K562 (cell line): ENCODE data around the gene KLF5. TPM values are rescaled to one million over a fixed set of nuclear protein-coding genes. Genes with fewer than 3 reads are reported as not detected.

Source experiments
- ATAC-seq: fragments of 200-7000 bp; cut with Tn5 transposase; 3 replicates; pipeline ENCODE4 v1.9.1; 2020; ENCODE audit warnings: moderate library complexity
- BruUV-seq: library from RNA; stranded (reverse); fragments of 400-500 nt; replicated peaks from 2 replicates; lab custom pipeline; 2021; lab: Mats Ljungman, UMichigan
- CTCF ChIA-PET: fragments of 300-600 bp; formaldehyde crosslinking; extraction: SDS; loops from one replicate; lab custom pipeline; 2021; ENCODE audit warnings: low intra/inter-chr PET ratio; lab: Yijun Ruan, JAX
- POLR2A ChIA-PET: fragments of 300-600, 350-650 bp; sonication (Branson Sonifier 250); formaldehyde crosslinking; extraction: SDS; loops from one replicate; lab custom pipeline; 2021; ENCODE audit warnings: antibody characterized with exemption, inconsistent platforms; lab: Yijun Ruan, JAX
- DNase-seq, 4 experiments: peaks; one replicate each; pipeline versions ENCODE4 v3.0.0 to v3.0.0-alpha.2; 2011 to 2018; ENCODE audit warnings: low spot score in 3 of 4, mixed read lengths in 3 of 4; ENCODE audit errors: extremely low read depth in 1 of 4
- FAIRE-seq: peaks from 2 replicates; lab custom pipeline; 2011; peaks lifted over from hg19 to GRCh38; lab: Jason Lieb, UNC
- H2AFZ ChIP-seq: 2 replicates; pipeline ENCODE4 v1.6.0; 2011; ENCODE audit warnings: low read depth, low read length, control low read depth, inconsistent platforms
- H3K27ac ChIP-seq: fragments of 200-600 bp; 3 replicates; pipeline ENCODE4 v1.8.0; 2011; ENCODE audit warnings: low read depth, mild to moderate bottlenecking, control low read depth, inconsistent platforms, low read length, moderate library complexity, mixed read lengths; ENCODE audit errors: extremely low read depth
- H3K27me3 ChIP-seq, 2 experiments: fragments of 300-600 bp in 1 of 2; 2 replicates in 1 of 2; 3 replicates in 1 of 2; pipeline versions ENCODE4 v1.6.0 to v1.8.0; 2011; ENCODE audit warnings: inconsistent platforms in 2 of 2, low read length in 2 of 2, mild to moderate bottlenecking in 1 of 2, mixed read lengths in 1 of 2, moderate library complexity in 1 of 2; ENCODE audit not compliant: control insufficient read depth in 2 of 2, insufficient read depth in 2 of 2
- H3K36me3 ChIP-seq: fragments of 300-600 bp; 3 replicates; pipeline ENCODE4 v1.8.0; 2011; ENCODE audit warnings: mild to moderate bottlenecking, low read length, inconsistent platforms; ENCODE audit not compliant: control insufficient read depth, insufficient read depth
- H3K4me1 ChIP-seq, 2 experiments: fragments of 200-600 bp in 1 of 2; replicated peaks in 1 of 2; 2 replicates in 1 of 2; 3 replicates in 1 of 2; pipeline versions ENCODE4 v1.5.1 to v1.8.0; 2011; ENCODE audit warnings: inconsistent platforms in 2 of 2, low read length in 2 of 2, mild to moderate bottlenecking in 1 of 2, mixed read lengths in 1 of 2, moderate library complexity in 1 of 2; ENCODE audit not compliant: control insufficient read depth in 2 of 2, insufficient read depth in 2 of 2
- H3K4me2 ChIP-seq: 2 replicates; pipeline ENCODE4 v1.6.1; 2011; ENCODE audit warnings: low read length, control low read depth, inconsistent platforms, mixed read lengths; ENCODE audit not compliant: insufficient read depth
- H3K4me3 ChIP-seq: fragments of 200-600 bp; sonication (generic), shearing (Covaris generic); 2 replicates; pipeline ENCODE4 v1.5.1; 2016; ENCODE audit warnings: control low read depth, inconsistent platforms
- H3K79me2 ChIP-seq: fragments of 200-600 bp; 3 replicates; pipeline ENCODE4 v1.8.0; 2011; ENCODE audit warnings: low read length, inconsistent platforms; ENCODE audit not compliant: control insufficient read depth, insufficient read depth
- H3K9ac ChIP-seq, 2 experiments: 2 replicates each; pipeline versions ENCODE4 v1.6.0 to v1.6.1; 2011; ENCODE audit warnings: low read depth in 2 of 2, low read length in 2 of 2, control low read depth in 1 of 2, inconsistent platforms in 1 of 2, mild to moderate bottlenecking in 1 of 2, mixed read lengths in 1 of 2; ENCODE audit not compliant: insufficient read depth in 1 of 2
- H3K9me1 ChIP-seq: one replicate; pipeline ENCODE4 v1.6.0; 2011; ENCODE audit warnings: inconsistent platforms, mild to moderate bottlenecking, low read length, moderate library complexity; ENCODE audit not compliant: control insufficient read depth, insufficient read depth
- H3K9me3 ChIP-seq: replicated peaks from 2 replicates; pipeline ENCODE4 v1.5.1; 2011; ENCODE audit warnings: low read depth, low read length, inconsistent platforms; ENCODE audit not compliant: control insufficient read depth, insufficient read depth
- H4K20me1 ChIP-seq: replicated peaks from 2 replicates; pipeline ENCODE4 v1.6.1; 2011; ENCODE audit warnings: low read length, inconsistent platforms, mixed read lengths; ENCODE audit not compliant: control insufficient read depth, insufficient read depth
- MIER1 ChIP-seq: fragments of 450-650 bp; IDR thresholded peaks from 2 replicates; pipeline ENCODE4 v1.6.1; 2016; ENCODE audit warnings: antibody characterized with exemption, mild to moderate bottlenecking, low read depth
- XRCC3 ChIP-seq: fragments of 450-650 bp; IDR thresholded peaks from 2 replicates; pipeline ENCODE4 v1.6.1; 2017; ENCODE audit warnings: mild to moderate bottlenecking, moderate library complexity
- WGBS: fragments of 100-300 bp; shearing (Covaris generic); methylation state at CpG from one replicate; pipeline ENCODE4 v1.1.6; 2016; ENCODE audit warnings: low coverage, mixed read lengths; ENCODE audit not compliant: insufficient coverage; ENCODE audit errors: missing lambda C conversion rate; 5-methylcytosine and 5-hydroxymethylcytosine counted together
- in situ Hi-C: fragments of 300-500 bp; cut with MboI; formaldehyde crosslinking; loops from 4 replicates; pipeline ENCODE4 v1.15.0; 2018; ENCODE audit warnings: inconsistent platforms, mixed read lengths
- intact Hi-C: fragments of 100-400 bp; cut with micrococcal nuclease; formaldehyde crosslinking; loops from 2 replicates; pipeline ENCODE4 v1.14.2; 2022
- polyA plus RNA-seq, 8 experiments: library from polyadenylated mRNA; depleted of rRNA in 4 of 8; stranded (reverse) in 5 of 8; unstranded in 3 of 8; fragments of >200 nt; fragmentation: Nextera tagmentation in 2 of 8; fragmentation: Illumina TruSeq in 1 of 8; extraction: Ambion mirVana in 2 of 8; extraction: Trizol in 1 of 8; gene quantifications; 2 replicates each; pipeline versions ENCODE4 v1.2.1 to v1.2.3, GENCODE V29; 2011 to 2014; ENCODE audit warnings: inconsistent platforms in 1 of 8, missing spikeins in 1 of 8
- total RNA-seq, 7 experiments: library from RNA; depleted of rRNA in 6 of 7; stranded (reverse); fragments of >200 nt in 6 of 7; fragmentation: Illumina TruSeq in 2 of 7; extraction: Trizol in 2 of 7; gene quantifications; 2 replicates each; pipeline versions ENCODE4 v1.2.1 to v1.2.3, GENCODE V29; 2011 to 2021; ENCODE audit warnings: low replicate concordance in 1 of 7
- TF ChIP-seq, protein P1 (sequence below), 2 experiments: fragments of 450-650 bp in 1 of 2; sonication (generic) in 1 of 2; formaldehyde crosslinking in 1 of 2; IDR thresholded peaks; 2 replicates each; pipeline versions ENCODE4 v1.7.1 to v1.9.0; 2016 to 2022; ENCODE audit warnings: inconsistent platforms in 1 of 2, mild to moderate bottlenecking in 1 of 2, missing genetic modification reagents in 1 of 2

The KLF5 gene
- total and polyA plus RNA-seq, 9 of the 15 experiments (the other 6 are each of a cell fraction or from before 2014, with no cell fraction given): 0.17 to 1.0 (median 0.36) TPM

DNA sequence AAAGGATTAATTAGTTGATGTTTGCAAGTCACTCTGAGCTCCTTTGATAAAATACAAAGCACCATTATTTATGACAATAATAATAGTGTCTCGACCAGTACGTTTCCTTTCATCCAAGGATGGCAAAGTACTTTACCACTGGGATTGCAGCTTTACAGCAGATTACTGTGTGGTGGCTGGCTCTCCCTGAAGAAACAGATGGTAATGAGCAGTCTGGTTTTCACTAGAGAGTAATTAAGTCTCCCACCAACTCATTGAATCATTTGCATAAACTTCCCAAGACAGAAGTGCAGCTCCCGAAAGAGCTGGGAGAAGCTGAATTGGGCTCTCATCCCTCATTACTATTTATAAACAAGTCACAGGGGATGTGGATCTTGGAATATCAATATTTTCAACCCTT, 48.7 kb downstream of the KLF5 start:
- ATAC-seq (no peak), FAIRE-seq (no peak), DNase-seq (no peak)
- TF ChIP-seq, protein P1, sequence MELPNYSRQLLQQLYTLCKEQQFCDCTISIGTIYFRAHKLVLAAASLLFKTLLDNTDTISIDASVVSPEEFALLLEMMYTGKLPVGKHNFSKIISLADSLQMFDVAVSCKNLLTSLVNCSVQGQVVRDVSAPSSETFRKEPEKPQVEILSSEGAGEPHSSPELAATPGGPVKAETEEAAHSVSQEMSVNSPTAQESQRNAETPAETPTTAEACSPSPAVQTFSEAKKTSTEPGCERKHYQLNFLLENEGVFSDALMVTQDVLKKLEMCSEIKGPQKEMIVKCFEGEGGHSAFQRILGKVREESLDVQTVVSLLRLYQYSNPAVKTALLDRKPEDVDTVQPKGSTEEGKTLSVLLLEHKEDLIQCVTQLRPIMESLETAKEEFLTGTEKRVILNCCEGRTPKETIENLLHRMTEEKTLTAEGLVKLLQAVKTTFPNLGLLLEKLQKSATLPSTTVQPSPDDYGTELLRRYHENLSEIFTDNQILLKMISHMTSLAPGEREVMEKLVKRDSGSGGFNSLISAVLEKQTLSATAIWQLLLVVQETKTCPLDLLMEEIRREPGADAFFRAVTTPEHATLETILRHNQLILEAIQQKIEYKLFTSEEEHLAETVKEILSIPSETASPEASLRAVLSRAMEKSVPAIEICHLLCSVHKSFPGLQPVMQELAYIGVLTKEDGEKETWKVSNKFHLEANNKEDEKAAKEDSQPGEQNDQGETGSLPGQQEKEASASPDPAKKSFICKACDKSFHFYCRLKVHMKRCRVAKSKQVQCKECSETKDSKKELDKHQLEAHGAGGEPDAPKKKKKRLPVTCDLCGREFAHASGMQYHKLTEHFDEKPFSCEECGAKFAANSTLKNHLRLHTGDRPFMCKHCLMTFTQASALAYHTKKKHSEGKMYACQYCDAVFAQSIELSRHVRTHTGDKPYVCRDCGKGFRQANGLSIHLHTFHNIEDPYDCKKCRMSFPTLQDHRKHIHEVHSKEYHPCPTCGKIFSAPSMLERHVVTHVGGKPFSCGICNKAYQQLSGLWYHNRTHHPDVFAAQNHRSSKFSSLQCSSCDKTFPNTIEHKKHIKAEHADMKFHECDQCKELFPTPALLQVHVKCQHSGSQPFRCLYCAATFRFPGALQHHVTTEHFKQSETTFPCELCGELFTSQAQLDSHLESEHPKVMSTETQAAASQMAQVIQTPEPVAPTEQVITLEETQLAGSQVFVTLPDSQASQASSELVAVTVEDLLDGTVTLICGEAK (IDR thresholded peaks at IDR 0.05): no peak
- TF ChIP-seq, protein P1 (CRISPR knock-in tag; IDR thresholded peaks at IDR 0.05): no peak
- TF ChIP-seq XRCC3 (no peak), MIER1 (no peak)
- Histone ChIP-seq H3K9ac (no peak overlapping the region), H4K20me1 (no peaks in the 10 kb centered on the region), H3K4me2 (no peak overlapping the region), H3K79me2 (no peaks in the 10 kb centered on the region), H2AFZ (no peak overlapping the region), H3K9me1 (no peaks in the 10 kb centered on the region), H3K27ac (no peak overlapping the region), H3K36me3 (no peaks in the 10 kb centered on the region), H3K4me1 (no peaks in the 10 kb centered on the region), H3K4me3 (no peak overlapping the region), H3K27me3 (peaks cover 0 to 5% of the 10 kb centered on the region in 2 experiments; a peak in 3 of 5 replicates), H3K9me3 (no peaks in the 10 kb centered on the region)
- CTCF ChIA-PET: no interaction called here
- intact Hi-C loops: no loop called here
- POLR2A ChIA-PET: no interaction called here
- in situ Hi-C loops: no loop called here
- BruUV-seq: no TSS peak
- WGBS: 0% methylated on average over 3 of the region's 3 CpGs
